C1 segment of cervical spinal cord (tissue), 14 donors: ENCODE results near the gene MUL1.

Experiments
- DNase-seq, 14 donors: peaks; one replicate each; lab custom pipeline; 2025; lab: John Stamatoyannopoulos, UW

The MUL1 gene

DNA sequence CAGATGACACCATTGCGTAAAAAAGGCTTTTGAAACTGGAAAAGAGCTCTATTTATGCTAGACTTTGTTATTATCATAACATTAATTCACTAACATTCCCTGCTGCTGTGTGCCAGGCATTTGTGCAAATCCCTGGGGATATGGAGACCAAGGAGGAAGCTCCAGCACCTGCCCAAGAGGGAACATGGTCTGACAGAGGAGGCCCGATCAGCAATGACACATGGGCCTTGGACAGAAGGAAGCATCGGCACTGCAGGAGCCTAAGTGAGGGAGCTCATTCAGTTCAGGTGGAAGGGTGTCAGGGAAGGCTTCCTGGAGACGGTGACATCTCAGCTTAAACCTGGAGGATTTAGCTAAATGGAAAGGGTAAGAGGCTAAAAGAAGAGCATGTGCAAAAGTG lies 35.8 kb downstream of the MUL1 start:
- DNase-seq, result no peak

GRCh38 chr1:20470194-20470593 lies 37.8 kb downstream of the MUL1 start:
- peak in 5 of 14 donors; percentile 12 to 41 (median 21) for DNase-seq

GRCh38 chr1:20469406-20470076 lies 38.4 kb downstream of the MUL1 start:
- no peak for DNase-seq

DNA sequence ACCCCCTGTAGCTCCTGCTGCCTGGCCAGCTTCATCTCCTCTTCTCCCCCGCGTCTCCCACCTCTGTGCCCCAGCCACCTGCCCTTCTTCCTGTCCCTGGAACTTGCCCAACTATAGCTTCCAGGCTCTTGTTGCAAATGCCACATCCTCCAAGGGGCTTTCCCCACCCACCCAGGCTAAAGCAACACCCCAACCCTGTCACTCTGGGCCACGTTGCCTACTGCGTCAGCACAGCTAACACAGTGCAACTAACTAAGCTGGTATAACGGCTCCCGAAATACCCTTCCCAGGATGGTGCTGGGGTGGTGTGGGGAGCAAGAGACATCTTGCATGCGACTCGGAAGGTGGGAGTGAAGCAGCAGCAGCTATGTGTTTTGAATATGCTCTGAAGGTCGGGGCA lies 41.7 kb downstream of the MUL1 start:
- no peak for DNase-seq

- DNase-seq, result no peak
Measured at GRCh38 chr1:20465187-20465586, 42.8 kb downstream of the MUL1 start.

GRCh38 chr1:20463502-20463901 lies 44.4 kb downstream of the MUL1 start:
- DNase-seq, result no peak

DNA sequence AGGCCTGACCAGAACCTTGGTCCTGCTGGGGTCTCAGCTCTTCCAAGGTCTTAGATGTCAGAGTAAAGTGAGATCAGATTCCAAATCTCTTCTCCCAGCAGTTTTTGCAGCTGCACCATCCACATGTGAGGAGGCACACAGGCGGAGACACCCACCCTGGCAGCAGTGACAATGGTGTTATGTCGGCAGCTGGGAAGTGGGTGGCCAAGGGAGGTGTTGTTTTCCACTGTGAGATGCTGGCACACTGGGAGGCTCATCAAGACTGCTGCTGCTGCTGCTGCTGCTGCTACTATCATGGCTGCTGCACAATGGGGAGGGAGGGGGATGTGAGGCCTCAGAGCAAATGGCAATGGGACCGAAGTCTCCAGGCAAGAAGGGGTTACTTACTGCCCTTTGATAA lies 45.6 kb downstream of the MUL1 start:
- DNase-seq, result peak in 2 of 14 donors; percentile 8 to 41

- no peak for DNase-seq
Measured at GRCh38 chr1:20458717-20459116, 49.2 kb downstream of the MUL1 start.

GRCh38 chr1:20454004-20454403 lies 53.9 kb downstream of the MUL1 start:
- no peak for DNase-seq

- no peak for DNase-seq
Measured at GRCh38 chr1:20449735-20450311, 58.1 kb downstream of the MUL1 start.
